ENCODE data around the gene FIBCD1. TPM values are rescaled to one million over a fixed set of nuclear protein-coding genes. Genes with fewer than 3 reads are reported as not detected.

Gene FIBCD1
- total RNA-seq: not detected in 2 replicates

GRCh38 chr9:130938652-130939404 lies at the start of gene FIBCD1:
TSS of gene FIBCD1 (minus strand) at chr9:130939247. CDS start at chr9:130938607, 640 bp downstream.

GRCh38 chr9:130896233-130897014 lies 42.6 kb downstream of the FIBCD1 start, which contains the start of gene QRFP:
TSS of gene QRFP (minus strand) at chr9:130896812. CDS start at chr9:130893838, 2,974 bp downstream.

Other genes with a start within 250 kb of the FIBCD1 start
- gene EXOSC2, start 245.5 kb downstream of the FIBCD1 start, total RNA-seq: 49.1 and 54.1 TPM in 2 replicates
- gene ABL1, start 104.0 kb downstream of the FIBCD1 start, total RNA-seq: 79.0 and 84.0 TPM in 2 replicates
- gene QRFP, start 42.4 kb downstream of the FIBCD1 start, total RNA-seq: not detected in 2 replicates
- gene LAMC3, start 69.9 kb upstream of the FIBCD1 start, total RNA-seq: 0.13 and 0.22 TPM in 2 replicates
- gene AIF1L, start 157.3 kb upstream of the FIBCD1 start, total RNA-seq: 41.5 and 49.5 TPM in 2 replicates
- gene NUP214, start 186.3 kb upstream of the FIBCD1 start, total RNA-seq: 31.1 and 34.1 TPM in 2 replicates